H1 (cell line): ENCODE data around the gene ENDOG.

Experiments used
- FOSL1 ChIP-seq: IDR thresholded peaks from 2 replicates; pipeline ENCODE4 v1.6.1; 2011; ENCODE audit warnings: mild to moderate bottlenecking, low read depth, low read length, moderate library complexity; ENCODE audit not compliant: insufficient read depth
- TF ChIP-seq, protein P1 (sequence below), 3 experiments: IDR thresholded peaks; 1 replicate in 2 of 3; 2 replicates in 1 of 3; pipeline versions ENCODE4 v1.5.1 to v1.6.1; 2011; ENCODE audit warnings: low read length in 3 of 3, mild to moderate bottlenecking in 3 of 3, inconsistent platforms in 2 of 3, low read depth in 1 of 3, moderate library complexity in 1 of 3; ENCODE audit not compliant: insufficient read depth in 1 of 3; ENCODE audit errors: control extremely low read depth in 1 of 3
- TF ChIP-seq, protein P2 (sequence below): IDR thresholded peaks from 2 replicates; pipeline ENCODE4 v1.6.1; 2011; ENCODE audit warnings: low read length, improper control_type of control experiment
- TF ChIP-seq, protein P3 (sequence below): IDR thresholded peaks from 2 replicates; pipeline ENCODE4 v1.6.1; 2012; ENCODE audit warnings: inconsistent platforms

DNA sequence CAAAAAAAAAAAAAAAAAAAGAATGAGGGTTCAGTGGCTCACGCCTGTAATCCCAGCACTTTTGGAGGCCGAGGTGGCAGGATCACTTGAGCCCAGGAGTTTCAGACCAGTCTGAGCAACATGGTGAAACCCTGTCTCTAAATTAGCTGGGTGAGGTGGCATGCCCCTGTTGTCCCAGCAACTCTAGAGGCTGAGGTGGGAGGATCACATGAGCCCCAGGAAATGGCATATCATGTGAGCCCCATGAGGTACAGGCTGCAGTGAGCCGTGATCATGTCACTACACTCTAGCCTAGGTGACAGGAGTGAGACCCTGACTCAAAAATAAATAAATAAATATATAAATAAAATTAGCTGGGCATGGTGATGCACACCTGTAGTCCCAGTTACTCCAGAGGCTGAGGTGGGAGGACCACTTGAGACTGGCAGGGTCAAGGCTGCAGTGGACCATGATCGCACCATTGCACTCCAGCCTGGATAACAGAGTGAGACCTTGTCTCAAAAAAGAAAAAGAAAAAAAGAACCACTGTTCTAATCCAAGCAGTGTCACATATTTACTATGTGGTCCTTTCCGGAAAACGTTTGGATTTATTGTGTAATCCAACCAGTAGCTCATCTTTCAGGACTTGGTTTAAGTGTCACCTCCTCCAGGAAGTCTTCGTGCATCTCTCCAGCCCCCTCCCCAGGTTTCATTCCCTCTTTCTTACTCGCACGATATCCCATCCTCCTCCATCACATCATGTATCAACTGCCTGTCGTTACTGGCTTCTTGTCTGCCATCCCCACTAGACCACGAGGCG lies 23.6 kb downstream of the ENDOG start:
- no peak for TF ChIP-seq FOSL1
- TF ChIP-seq, protein P1, sequence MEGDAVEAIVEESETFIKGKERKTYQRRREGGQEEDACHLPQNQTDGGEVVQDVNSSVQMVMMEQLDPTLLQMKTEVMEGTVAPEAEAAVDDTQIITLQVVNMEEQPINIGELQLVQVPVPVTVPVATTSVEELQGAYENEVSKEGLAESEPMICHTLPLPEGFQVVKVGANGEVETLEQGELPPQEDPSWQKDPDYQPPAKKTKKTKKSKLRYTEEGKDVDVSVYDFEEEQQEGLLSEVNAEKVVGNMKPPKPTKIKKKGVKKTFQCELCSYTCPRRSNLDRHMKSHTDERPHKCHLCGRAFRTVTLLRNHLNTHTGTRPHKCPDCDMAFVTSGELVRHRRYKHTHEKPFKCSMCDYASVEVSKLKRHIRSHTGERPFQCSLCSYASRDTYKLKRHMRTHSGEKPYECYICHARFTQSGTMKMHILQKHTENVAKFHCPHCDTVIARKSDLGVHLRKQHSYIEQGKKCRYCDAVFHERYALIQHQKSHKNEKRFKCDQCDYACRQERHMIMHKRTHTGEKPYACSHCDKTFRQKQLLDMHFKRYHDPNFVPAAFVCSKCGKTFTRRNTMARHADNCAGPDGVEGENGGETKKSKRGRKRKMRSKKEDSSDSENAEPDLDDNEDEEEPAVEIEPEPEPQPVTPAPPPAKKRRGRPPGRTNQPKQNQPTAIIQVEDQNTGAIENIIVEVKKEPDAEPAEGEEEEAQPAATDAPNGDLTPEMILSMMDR (IDR thresholded peaks at IDR 0.05; ENCODE audit: control extremely low read depth in 1 of 3, insufficient read depth in 1 of 3, low read depth in 1 of 3, low read length in 3 of 3): no peak
- TF ChIP-seq, protein P2, sequence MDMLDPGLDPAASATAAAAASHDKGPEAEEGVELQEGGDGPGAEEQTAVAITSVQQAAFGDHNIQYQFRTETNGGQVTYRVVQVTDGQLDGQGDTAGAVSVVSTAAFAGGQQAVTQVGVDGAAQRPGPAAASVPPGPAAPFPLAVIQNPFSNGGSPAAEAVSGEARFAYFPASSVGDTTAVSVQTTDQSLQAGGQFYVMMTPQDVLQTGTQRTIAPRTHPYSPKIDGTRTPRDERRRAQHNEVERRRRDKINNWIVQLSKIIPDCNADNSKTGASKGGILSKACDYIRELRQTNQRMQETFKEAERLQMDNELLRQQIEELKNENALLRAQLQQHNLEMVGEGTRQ: no peak
- TF ChIP-seq, protein P3, sequence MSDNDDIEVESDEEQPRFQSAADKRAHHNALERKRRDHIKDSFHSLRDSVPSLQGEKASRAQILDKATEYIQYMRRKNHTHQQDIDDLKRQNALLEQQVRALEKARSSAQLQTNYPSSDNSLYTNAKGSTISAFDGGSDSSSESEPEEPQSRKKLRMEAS: no peak
